Fibroblast of skin of right quadriceps (primary cell): ENCODE measurements around the gene TMCC2.

Experiments used
- DNase-seq: peaks from one replicate; pipeline ENCODE4 v3.0.0-alpha.2; 2013

TMCC2 gene

GRCh38 chr1:205309741-205310140 is 82.0 kb downstream of the TMCC2 start:
- DNase-seq: no peak

GRCh38 chr1:205310976-205311704 is 83.4 kb downstream of the TMCC2 start:
- DNase-seq: no peak

DNA sequence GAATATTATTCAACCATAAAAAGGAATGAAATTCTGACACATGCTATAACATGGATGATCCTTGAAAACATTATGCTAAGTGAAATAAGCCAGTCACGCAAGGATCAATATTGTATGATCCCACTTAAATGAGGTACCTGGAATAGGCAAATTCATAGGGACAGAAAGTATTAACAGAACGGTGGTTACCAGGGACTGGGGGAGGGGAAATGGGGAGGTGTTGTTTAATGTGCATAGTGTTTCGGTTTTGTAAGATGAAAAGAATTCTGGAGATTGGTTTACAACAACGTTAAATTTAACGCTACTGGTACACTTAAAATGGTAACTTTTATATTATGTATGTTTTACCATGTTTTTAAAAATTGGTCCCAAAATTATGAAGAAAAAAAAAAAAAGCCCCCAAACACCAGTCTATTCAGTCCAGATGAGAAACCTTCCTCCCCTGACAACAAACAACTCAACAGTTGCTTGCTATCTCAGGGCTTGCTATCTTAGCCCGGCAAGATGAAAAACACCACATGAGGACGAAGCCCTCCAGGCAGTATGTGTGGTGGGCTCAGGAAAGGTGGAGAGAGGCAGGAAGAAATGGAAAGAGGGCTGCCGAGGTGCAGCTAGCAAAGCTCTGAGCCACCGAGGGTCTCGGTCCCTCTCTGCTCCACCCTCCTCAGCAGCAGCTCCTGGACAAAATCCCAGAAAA is 85.3 kb downstream of the TMCC2 start:
- no peak for DNase-seq

GRCh38 chr1:205313563-205314308 is 86.0 kb downstream of the TMCC2 start:
- DNase-seq: peak; percentile 73

- DNase-seq: no peak
Measured at GRCh38 chr1:205315008-205315618, 87.4 kb downstream of the TMCC2 start.

DNA sequence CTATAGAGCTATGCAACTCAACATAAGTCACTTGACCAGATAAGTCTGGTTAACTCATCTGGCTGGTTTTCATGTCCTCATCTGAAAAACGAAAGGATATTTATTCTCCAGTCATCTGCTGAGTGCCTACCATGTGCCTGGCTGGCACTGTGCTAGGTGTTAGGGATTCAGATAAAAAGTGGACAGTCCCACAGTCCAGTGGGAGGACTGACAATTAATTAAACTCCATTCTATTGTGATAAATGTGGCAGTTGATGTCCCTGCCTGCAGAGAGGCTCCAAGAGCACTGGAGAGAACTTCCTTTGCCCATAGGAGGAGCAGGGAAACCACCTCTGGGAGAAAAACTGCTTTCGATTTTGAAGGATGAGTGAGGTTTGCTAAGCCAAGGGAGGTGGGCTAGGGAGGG is 88.4 kb downstream of the TMCC2 start:
- DNase-seq: no peak

GRCh38 chr1:205317311-205317917 is 89.7 kb downstream of the TMCC2 start:
- no peak for DNase-seq

DNA sequence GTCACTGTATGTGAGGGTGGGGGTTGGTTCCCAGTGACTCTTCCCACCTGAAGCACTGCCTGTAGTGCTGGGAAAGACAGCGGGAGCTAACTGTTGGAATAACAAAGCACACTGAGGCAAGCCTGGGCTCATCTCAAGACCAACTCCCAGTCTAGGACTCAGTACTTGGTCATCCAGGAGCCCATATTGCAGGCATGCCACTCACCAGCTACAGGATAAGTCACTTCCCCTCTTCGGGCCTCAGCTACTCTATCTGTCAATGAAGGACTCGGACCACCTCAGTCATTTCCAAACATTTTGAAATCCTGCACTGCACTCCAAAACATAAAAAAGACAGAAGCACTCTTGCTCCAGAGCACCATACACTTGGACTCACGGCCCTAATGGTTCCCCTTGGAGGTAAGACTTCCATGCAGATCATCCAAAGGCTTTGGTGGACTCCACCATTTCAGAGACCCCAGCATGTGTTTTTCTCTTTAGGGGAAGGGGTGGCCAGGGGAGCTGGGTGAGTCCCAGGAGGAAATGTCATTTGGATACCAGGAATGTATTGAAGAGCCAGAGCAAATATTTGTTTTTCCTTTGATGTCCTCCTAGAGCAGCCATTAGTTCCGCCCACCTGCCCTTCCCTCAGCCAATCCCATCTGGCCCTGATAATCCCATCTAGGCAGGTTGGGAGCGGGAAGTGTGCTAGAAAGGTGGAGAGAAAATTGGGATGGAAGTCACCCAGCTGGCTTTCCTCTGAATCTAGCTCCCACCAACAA is 90.7 kb downstream of the TMCC2 start:
- no peak for DNase-seq

- DNase-seq: peak; percentile 72
Measured at GRCh38 chr1:205319081-205320018, 91.6 kb downstream of the TMCC2 start.

GRCh38 chr1:205321162-205321958 is 93.6 kb downstream of the TMCC2 start, which contains the start of gene NUAK2:
TSS of gene NUAK2 (minus strand) at chr1:205321745. CDS start at chr1:205321628, 117 bp downstream.
- peak; percentile 91 for DNase-seq

DNA sequence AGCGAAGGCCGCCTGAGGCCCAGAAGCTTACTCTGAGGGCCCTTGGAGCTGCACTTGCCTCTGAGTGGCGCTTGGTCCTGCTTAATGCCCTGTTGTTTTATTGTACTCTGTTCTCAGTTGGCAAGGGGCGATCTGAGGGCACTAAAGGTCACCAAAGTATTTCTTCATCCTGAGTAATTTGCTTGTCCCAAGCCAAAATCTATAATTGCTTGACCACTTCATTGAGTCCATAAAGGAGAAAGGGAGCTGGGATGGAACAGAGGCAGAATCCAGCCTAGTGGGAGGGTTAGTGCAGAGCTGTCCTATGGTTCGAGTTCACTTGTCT is 94.2 kb downstream of the TMCC2 start:
- no peak for DNase-seq
